Right lobe of liver (tissue), 4 donors: Measurements from ENCODE around the gene LCP1.

Source experiments
- POLR2A ChIP-seq: fragments of 450-650 bp; IDR thresholded peaks from one replicate; pipeline ENCODE4 v1.6.1; 2017; ENCODE audit warnings: antibody characterized with exemption, mild to moderate bottlenecking
- TF ChIP-seq, protein P1 (sequence below), 4 donors: fragments of 200-600 bp in 3 of 4; fragments of 450-650 bp in 1 of 4; IDR thresholded peaks; one replicate each; pipeline versions ENCODE4 v1.5.1 to v1.8.0; 2016 to 2022; ENCODE audit warnings: antibody characterized with exemption in 4 of 4, mild to moderate bottlenecking in 2 of 4
- donor health status: DM: no; HTN: no; CAD: no.
- donor health status: DM: no; HTN: no; CAD: no.
- donor health status: DM: no; HTN: yes; CAD: no.

DNA sequence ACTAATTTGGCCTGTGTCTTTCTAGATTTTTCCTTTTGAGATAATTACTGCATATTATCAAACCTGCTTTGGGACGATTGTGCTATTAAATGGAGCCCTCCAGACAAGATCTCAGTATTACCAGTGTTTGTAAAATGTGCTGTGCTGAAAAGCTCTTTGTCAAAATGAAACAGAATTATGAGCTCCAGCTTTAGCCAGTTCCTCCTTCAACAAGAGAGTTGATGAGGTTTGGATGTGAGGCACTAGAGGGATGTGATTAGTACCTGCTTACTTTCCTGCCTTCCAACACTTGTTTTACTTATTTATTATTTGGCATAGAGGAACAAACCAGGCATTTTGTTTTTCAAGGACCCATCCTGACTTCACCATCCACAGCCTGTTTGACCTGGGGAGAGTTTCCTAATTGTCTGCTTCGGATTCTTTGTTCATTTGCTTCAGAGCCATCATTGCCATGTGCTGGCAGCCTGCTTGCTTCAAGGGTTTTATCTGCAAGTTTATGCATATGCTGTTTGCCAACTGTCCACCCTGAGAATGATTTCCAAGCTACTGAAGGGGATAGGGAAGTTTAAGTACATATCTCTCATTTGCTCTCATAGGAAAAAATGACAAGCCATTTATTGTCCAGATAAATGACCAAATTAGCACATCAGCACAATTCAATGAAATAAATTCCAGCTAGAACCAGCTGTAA, 44.2 kb downstream of the LCP1 start:
- TF ChIP-seq, protein P1, sequence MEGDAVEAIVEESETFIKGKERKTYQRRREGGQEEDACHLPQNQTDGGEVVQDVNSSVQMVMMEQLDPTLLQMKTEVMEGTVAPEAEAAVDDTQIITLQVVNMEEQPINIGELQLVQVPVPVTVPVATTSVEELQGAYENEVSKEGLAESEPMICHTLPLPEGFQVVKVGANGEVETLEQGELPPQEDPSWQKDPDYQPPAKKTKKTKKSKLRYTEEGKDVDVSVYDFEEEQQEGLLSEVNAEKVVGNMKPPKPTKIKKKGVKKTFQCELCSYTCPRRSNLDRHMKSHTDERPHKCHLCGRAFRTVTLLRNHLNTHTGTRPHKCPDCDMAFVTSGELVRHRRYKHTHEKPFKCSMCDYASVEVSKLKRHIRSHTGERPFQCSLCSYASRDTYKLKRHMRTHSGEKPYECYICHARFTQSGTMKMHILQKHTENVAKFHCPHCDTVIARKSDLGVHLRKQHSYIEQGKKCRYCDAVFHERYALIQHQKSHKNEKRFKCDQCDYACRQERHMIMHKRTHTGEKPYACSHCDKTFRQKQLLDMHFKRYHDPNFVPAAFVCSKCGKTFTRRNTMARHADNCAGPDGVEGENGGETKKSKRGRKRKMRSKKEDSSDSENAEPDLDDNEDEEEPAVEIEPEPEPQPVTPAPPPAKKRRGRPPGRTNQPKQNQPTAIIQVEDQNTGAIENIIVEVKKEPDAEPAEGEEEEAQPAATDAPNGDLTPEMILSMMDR (IDR thresholded peaks at IDR 0.05): no peak
- no peak for TF ChIP-seq POLR2A
